ENCODE measurements around the gene PFKFB2.

PFKFB2 gene

GRCh38 chr1:207093944-207094343 lies 40.9 kb downstream of the PFKFB2 start:
- DNase-seq, result no peak

- DNase-seq, result no peak
Measured at GRCh38 chr1:207097871-207098324, 44.8 kb downstream of the PFKFB2 start.

GRCh38 chr1:207101720-207102119 lies 48.6 kb downstream of the PFKFB2 start:
- no peak for DNase-seq

GRCh38 chr1:207102146-207102545 lies 49.1 kb downstream of the PFKFB2 start:
- no peak for DNase-seq

GRCh38 chr1:207102659-207103058 lies 49.6 kb downstream of the PFKFB2 start:
- no peak for DNase-seq

GRCh38 chr1:207103892-207104373 lies 50.9 kb downstream of the PFKFB2 start, which contains the start of gene C4BPA:
C4BPA (plus strand) TSS chr1:207104233; CDS start chr1:207113026, 8,793 bp downstream.
- DNase-seq, result no peak

GRCh38 chr1:207109004-207109403 lies 55.9 kb downstream of the PFKFB2 start:
- DNase-seq, result no peak

GRCh38 chr1:207112616-207113296 lies 59.7 kb downstream of the PFKFB2 start:
- DNase-seq, result no peak

GRCh38 chr1:207115269-207115668 lies 62.2 kb downstream of the PFKFB2 start:
- DNase-seq, result no peak

- DNase-seq, result no peak
Measured at GRCh38 chr1:207124389-207124788, 71.3 kb downstream of the PFKFB2 start.

GRCh38 chr1:207128336-207128921 lies 75.4 kb downstream of the PFKFB2 start:
- DNase-seq, result no peak

GRCh38 chr1:207129053-207129452 lies 76.0 kb downstream of the PFKFB2 start:
- no peak for DNase-seq
